Measurements from ENCODE around the gene SLC26A1.
"Not testable (repeated sequence)": the region's sequence is repeated elsewhere in the genome, so short reads cannot be mapped to it uniquely, and the experiment has no call there.

Gene SLC26A1

DNA sequence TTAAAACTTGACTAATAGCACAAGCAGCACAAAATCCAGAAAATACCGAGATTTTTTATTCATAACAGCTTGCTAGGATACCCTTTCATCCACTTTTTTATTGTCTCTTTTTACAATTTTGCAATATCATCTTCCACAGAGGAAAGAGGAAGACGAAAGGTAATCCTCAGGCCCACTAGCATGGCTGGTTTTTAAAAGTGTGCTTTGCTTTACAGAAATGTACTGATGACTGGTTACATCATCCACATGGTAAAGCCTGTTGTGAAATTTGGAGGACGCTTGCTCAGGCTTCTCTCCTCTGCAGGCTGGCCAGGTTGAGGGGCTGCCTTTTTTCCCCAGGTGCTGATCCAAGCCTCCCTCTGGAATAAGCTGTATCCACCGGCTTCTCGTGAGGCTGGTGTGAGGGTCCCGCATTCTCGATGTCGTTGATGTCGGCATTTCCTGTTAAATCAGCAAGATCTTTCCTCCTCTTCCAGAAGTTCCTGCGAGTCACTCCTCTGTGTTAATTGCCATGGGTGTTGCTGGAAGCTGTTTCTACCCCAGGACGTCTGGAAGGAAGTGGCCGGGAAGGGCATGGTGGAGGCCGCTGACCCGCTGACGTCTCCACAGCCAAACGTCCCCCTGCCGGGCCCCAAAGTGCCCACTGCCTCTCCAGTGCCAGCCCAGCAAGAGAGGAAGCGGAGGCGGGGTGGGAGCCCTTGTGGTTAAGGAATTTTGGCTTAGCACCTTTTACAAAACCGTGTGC, 14.1 kb downstream of the SLC26A1 start:
- DNase-seq = no peak

GRCh38 chr4:976016-976415, 17.2 kb downstream of the SLC26A1 start:
- not testable (repeated sequence) for DNase-seq

DNA sequence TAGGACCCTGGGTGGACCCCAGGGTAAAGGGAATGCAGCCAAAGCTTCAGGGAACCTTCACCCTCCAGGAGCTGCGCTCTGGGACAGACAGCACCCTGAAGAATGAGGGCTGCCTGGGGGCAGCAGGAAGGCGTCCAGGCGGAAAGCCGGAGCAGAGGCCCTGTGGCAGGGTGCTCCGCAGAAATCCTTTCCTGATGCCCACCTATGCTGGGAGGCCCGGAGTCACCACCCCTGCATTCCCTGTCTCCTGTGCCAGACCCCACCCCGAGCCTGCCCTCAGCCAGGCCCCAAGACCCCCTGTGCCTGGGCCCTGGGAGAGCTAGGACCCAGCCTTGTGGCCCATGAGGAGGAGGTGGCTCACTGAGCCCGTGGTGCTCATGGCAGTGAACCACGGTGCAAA, 18.5 kb downstream of the SLC26A1 start:
- DNase-seq = no peak

GRCh38 chr4:973431-974397, 19.5 kb downstream of the SLC26A1 start, which contains the start of gene DGKQ:
Gene DGKQ, minus strand, starts transcription at chr4:973569. Its CDS starts 87 bp downstream, at chr4:973482.
- peak; percentile 88 for DNase-seq

- peak; percentile 44 for DNase-seq
Measured at GRCh38 chr4:972651-973424, 20.4 kb downstream of the SLC26A1 start.

- DNase-seq = no peak
Measured at GRCh38 chr4:971666-972500, 21.3 kb downstream of the SLC26A1 start.

GRCh38 chr4:970854-971520, 22.2 kb downstream of the SLC26A1 start:
- DNase-seq = no peak

GRCh38 chr4:970046-970745, 23.0 kb downstream of the SLC26A1 start:
- no peak for DNase-seq

- DNase-seq = no peak
Measured at GRCh38 chr4:968621-969394, 24.4 kb downstream of the SLC26A1 start.

DNA sequence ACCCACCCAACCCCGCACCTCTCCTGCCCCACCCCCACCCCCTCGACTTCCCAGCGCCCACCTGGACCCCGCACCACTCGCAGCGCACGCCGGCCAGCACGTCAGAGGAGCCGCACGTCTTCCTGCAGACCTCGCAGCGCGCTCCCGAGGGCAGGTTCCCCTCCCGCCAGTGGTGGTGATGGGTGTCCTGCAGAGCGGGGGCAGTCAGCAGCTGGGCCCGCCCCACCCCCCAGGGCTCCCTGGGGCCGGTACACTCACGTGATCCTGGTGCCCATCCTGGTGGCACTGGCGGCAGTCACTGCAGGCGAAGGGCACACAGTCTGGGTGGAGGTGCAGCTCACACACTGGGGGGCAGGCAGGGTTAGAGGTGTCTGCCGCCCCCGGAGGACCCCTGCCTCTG, 25.0 kb downstream of the SLC26A1 start:
- DNase-seq = no peak

DNA sequence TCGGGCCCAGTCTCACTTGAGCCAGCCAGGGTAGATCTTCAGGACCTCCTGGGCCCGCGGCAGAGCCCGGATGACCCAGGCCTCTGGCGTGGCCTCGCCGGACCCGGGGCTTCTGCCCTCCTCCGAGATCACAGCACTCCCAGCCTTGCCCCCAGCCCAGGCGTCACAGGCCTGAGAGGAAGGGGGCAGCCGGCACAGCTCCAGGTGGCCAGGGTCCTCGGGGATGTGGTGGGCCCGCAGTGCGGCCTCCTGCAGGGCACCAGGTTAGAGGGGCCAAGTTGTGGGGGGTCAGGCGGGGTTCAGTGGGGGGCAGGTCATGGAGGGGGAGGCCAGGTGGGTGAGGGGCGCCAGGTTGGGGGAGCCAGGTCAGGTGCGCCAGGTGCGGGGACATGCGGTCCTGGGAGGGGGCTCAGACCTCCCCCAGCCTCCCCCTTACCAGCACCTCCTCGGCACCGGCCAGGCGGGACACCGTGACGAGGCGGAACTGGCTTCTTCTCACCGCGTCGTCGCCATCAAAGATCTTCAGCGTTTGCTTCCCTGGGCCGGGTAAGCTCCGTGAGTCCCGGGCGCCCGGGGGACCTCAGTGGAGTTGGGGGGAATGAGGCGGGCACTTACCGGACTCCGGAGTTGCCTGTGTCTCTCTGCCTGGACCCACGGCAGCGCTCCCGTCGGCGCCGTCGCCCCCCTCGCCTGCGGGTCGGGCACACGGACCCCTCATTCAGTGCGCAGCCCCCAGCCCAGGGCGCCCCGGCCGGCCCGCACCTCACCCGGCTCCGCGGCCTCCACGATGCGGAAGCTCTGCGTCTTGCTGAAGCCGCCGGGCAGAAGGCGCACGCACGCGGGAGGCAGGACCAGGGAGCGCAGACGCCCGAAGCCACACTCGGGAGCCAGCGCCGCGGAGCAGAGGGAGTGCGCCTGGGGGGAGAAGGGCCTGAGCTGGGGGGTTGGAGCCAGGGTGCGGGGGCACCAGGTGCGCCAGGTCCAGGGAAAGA, 25.8 kb downstream of the SLC26A1 start:
- no peak for DNase-seq

DNA sequence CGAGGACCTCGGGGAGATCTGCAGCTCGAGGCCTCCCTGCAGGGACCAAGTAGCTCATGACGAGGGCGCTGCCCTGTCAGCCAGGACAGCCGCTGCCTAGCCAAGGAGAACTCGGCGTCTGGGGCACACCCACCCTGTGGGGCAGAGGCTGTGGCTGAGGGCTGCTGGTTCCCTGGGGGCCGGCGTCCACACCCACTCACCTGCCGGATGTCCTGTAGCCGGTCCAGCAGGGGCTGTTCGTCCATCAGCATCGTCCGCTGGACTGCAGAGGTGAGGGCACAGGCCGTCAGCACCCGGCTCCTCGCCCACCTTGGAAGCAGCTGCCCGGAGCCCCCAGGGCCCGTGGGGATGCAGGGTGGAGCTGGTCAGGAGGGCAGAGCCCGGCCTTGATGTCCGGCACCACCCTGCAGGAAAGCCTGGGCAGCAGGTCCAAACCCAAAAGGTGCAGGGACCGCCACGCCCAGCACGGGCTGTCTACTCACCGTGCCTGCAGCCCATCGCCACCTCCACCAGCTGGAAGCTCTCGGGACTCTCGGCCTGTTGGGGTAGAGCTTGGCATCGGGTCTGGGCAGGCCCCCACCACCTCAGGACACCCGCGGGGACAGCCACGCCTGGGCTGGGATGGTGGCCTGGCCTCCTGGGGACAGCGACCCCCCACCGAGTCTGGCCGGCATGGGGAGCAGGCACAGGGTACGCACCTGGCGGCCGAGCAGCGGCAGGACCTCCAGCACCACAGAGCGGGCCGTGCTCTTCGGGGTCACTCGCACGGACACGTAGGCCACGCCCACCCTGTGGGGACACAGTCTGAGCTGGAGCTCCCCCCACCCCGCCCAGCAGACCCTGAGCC, 26.7 kb downstream of the SLC26A1 start:
- DNase-seq = no peak

DNA sequence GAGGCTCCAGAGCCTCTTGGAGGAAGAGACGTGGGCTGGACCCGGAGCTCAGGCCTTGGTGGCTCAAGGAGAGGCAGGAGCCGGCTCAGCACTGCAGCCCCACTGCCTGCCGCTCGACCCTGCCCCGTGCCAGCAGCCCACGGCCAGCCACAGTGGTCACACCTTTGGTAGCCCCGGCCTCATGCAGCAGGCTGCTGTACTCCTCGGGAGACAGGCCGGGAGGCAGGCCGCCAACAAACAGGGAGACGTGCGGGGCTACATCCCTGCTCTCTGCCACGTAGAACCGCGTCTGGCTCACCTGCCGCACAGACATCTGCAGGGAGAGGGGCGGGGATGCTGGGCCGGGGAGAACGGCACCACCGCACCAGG, 27.5 kb downstream of the SLC26A1 start:
- DNase-seq = no peak

GRCh38 chr4:965048-965765, 28.0 kb downstream of the SLC26A1 start:
- no peak for DNase-seq

GRCh38 chr4:964346-965025, 28.7 kb downstream of the SLC26A1 start:
- no peak for DNase-seq

Measured in activated effector memory CD4-positive, alpha-beta T cell treated with Interleukin-2 at 50 U/mL for 16 hours (primary cell).